H1 (cell line): ENCODE results near the gene SCAMP4. TPM values are rescaled to one million over a fixed set of nuclear protein-coding genes. Genes with fewer than 3 reads are reported as not detected.

Experiments
- CHD7 ChIP-seq: fragments of 300-600 bp; sonication (generic); IDR thresholded peaks from 2 replicates; pipeline ENCODE4 v1.7.1; 2012; ENCODE audit warnings: low read length, moderate library complexity, mild to moderate bottlenecking, inconsistent platforms; ENCODE audit not compliant: insufficient replicate concordance
- CREB1 ChIP-seq: IDR thresholded peaks from 2 replicates; pipeline ENCODE4 v1.6.1; 2012; ENCODE audit warnings: inconsistent platforms
- E2F6 ChIP-seq: IDR thresholded peaks from 2 replicates; pipeline ENCODE4 v1.6.1; 2012; ENCODE audit warnings: inconsistent platforms
- EP300 ChIP-seq, 2 experiments: IDR thresholded peaks; 1 replicate in 1 of 2; 2 replicates in 1 of 2; pipeline ENCODE4 v1.6.1; 2011 to 2012; ENCODE audit warnings: low read depth in 2 of 2, low read length in 2 of 2, mild to moderate bottlenecking in 2 of 2, borderline replicate concordance in 1 of 2, inconsistent platforms in 1 of 2, moderate library complexity in 1 of 2
- GTF2F1 ChIP-seq: IDR thresholded peaks from 2 replicates; pipeline ENCODE4 v1.6.1; 2012; ENCODE audit warnings: low read depth, low read length, improper control_type of control experiment, borderline replicate concordance
- MAX ChIP-seq: IDR thresholded peaks from 2 replicates; pipeline ENCODE4 v1.6.1; 2012; ENCODE audit warnings: inconsistent platforms
- POLR2AphosphoS5 ChIP-seq: IDR thresholded peaks from 2 replicates; pipeline ENCODE4 v1.6.1; 2011; ENCODE audit warnings: low read depth, low read length
- SP1 ChIP-seq: IDR thresholded peaks from 2 replicates; pipeline ENCODE4 v1.6.1; 2011; ENCODE audit warnings: low read depth, low read length
- YY1 ChIP-seq: IDR thresholded peaks from 2 replicates; pipeline ENCODE4 v1.6.1; 2011; ENCODE audit warnings: low read depth, mild to moderate bottlenecking, low read length
- polyA plus RNA-seq, 7 experiments: library from polyadenylated mRNA; depleted of rRNA in 3 of 7; stranded (reverse) in 5 of 7; unstranded in 2 of 7; fragments of >200 nt in 5 of 7; fragments of 200-250 nt in 2 of 7; gene quantifications; 1 replicate in 5 of 7; 2 replicates in 1 of 7; 4 replicates in 1 of 7; pipeline versions ENCODE4 v1.2.1 to v1.2.3, GENCODE V29; 2011 to 2013; ENCODE audit warnings: missing spikeins in 2 of 7, mixed read lengths in 2 of 7
- total RNA-seq: library from RNA; stranded (reverse); fragmentation: NEBNext Ultra II Directional; extraction: Animal tissue kit (Norgen Biotek cat#: 25700); gene quantifications from 2 replicates; pipeline ENCODE4 v1.2.1, GENCODE V29; 2021

The SCAMP4 gene
- total and polyA plus RNA-seq, 2 of the 8 experiments (the other 6 are each of a cell fraction or from before 2014, with no cell fraction given) = 17.1 to 61.4 TPM

GRCh38 chr19:1863638-1864479 lies 41.3 kb upstream of the SCAMP4 start (continued):
- TF ChIP-seq CHD7 (no peak), YY1 (no peak), POLR2AphosphoS5 (peak; percentile 46; the same call in 1 of the 2 replicates), SP1 (no peak), GTF2F1 (no peak), MAX (peak; percentile 98), CREB1 (peak; percentile 47), EP300 (IDR thresholded peaks at IDR 0.05; ENCODE audit: borderline replicate concordance in 1 of 2, low read depth in 2 of 2, low read length in 2 of 2) (no peak), E2F6 (peak; percentile 84)
